K562 (cell line): ENCODE results near the gene ANO9. TPM values are rescaled to one million over a fixed set of nuclear protein-coding genes. Genes with fewer than 3 reads are reported as not detected.

Experiments used
- CBX3 ChIP-seq, 2 experiments: IDR thresholded peaks; 1 replicate in 1 of 2; 2 replicates in 1 of 2; pipeline ENCODE4 v1.6.1; 2012; ENCODE audit warnings: inconsistent platforms in 2 of 2, low read length in 2 of 2, borderline replicate concordance in 1 of 2, control low read depth in 1 of 2
- EP300 ChIP-seq: IDR thresholded peaks from 2 replicates; pipeline ENCODE4 v1.6.1; 2012; ENCODE audit warnings: low read length, improper control_type of control experiment
- ETS2 ChIP-seq: IDR thresholded peaks from 2 replicates; pipeline ENCODE4 v1.6.1; 2016; ENCODE audit warnings: borderline replicate concordance, missing genetic modification characterization, mild to moderate bottlenecking, moderate library complexity, missing compliant biosample characterization; ENCODE audit not compliant: poor library complexity, severe bottlenecking
- HDAC2 ChIP-seq: fragments of 450-650 bp; IDR thresholded peaks from 2 replicates; pipeline ENCODE4 v1.6.1; 2016; ENCODE audit warnings: mild to moderate bottlenecking
- HDGF ChIP-seq: fragments of 450-650 bp; IDR thresholded peaks from 2 replicates; pipeline ENCODE4 v1.6.1; 2016
- MCM3 ChIP-seq: fragments of 450-650 bp; IDR thresholded peaks from 2 replicates; pipeline ENCODE4 v1.6.1; 2016
- MCM7 ChIP-seq, 2 experiments: fragments of 450-650 bp; IDR thresholded peaks; 2 replicates each; pipeline ENCODE4 v1.6.1; 2016 to 2018
- MEF2A ChIP-seq: IDR thresholded peaks from 2 replicates; pipeline ENCODE4 v1.6.1; 2011; ENCODE audit warnings: low read depth, mild to moderate bottlenecking, low read length, moderate library complexity; ENCODE audit not compliant: control insufficient read depth
- NR1H2 ChIP-seq: sonication (generic); formaldehyde crosslinking; IDR thresholded peaks from 2 replicates; pipeline ENCODE4 v1.4.0; 2020; ENCODE audit warnings: mild to moderate bottlenecking, missing genetic modification reagents
- NR2C2 ChIP-seq, 2 experiments: fragments of 200-800 bp in 1 of 2; sonication (Bioruptor generic) in 1 of 2; sonication (generic) in 1 of 2; formaldehyde crosslinking in 1 of 2; IDR thresholded peaks; 2 replicates each; pipeline versions ENCODE4 v1.6.1 to v1.8.0; 2016 to 2022; ENCODE audit warnings: mild to moderate bottlenecking in 1 of 2, missing compliant biosample characterization in 1 of 2, missing genetic modification characterization in 1 of 2, missing genetic modification reagents in 1 of 2
- PHTF2 ChIP-seq: fragments of 250-450 bp; sonication (Bioruptor Pico); IDR thresholded peaks from 2 replicates; pipeline ENCODE4 v1.5.0; 2021; ENCODE audit warnings: mild to moderate bottlenecking
- POLR2G ChIP-seq: fragments of 200-400 bp; formaldehyde crosslinking; IDR thresholded peaks from 2 replicates; pipeline ENCODE4 v1.6.1; 2017; ENCODE audit warnings: low read depth, mild to moderate bottlenecking, antibody characterized with exemption, low read length, moderate library complexity
- RBM39 ChIP-seq: fragments of 200-400 bp; formaldehyde crosslinking; optimal IDR thresholded peaks from 2 replicates; pipeline ENCODE3; 2018; ENCODE audit warnings: low read depth, low read length
- SMC3 ChIP-seq: conservative IDR thresholded peaks from 2 replicates; pipeline ENCODE4 v1.6.1; 2011; ENCODE audit warnings: low read depth, low read length, improper control_type of control experiment; ENCODE audit not compliant: insufficient read depth
- TOE1 ChIP-seq, 2 experiments: fragments of 450-650 bp in 1 of 2; sonication (generic) in 1 of 2; formaldehyde crosslinking in 1 of 2; IDR thresholded peaks; 2 replicates each; pipeline versions ENCODE4 v1.7.1 to v1.8.0; 2016 to 2022; ENCODE audit warnings: borderline replicate concordance in 2 of 2, mild to moderate bottlenecking in 2 of 2, antibody characterized with exemption in 1 of 2, inconsistent platforms in 1 of 2, low read depth in 1 of 2, missing genetic modification reagents in 1 of 2, moderate library complexity in 1 of 2
- polyA plus RNA-seq, 8 experiments: library from polyadenylated mRNA; depleted of rRNA in 4 of 8; stranded (reverse) in 5 of 8; unstranded in 3 of 8; fragments of >200 nt; fragmentation: Nextera tagmentation in 2 of 8; fragmentation: Illumina TruSeq in 1 of 8; extraction: Ambion mirVana in 2 of 8; extraction: Trizol in 1 of 8; gene quantifications; 2 replicates each; pipeline versions ENCODE4 v1.2.1 to v1.2.3, GENCODE V29; 2011 to 2014; ENCODE audit warnings: inconsistent platforms in 1 of 8, missing spikeins in 1 of 8
- total RNA-seq, 7 experiments: library from RNA; depleted of rRNA in 6 of 7; stranded (reverse); fragments of >200 nt in 6 of 7; fragmentation: Illumina TruSeq in 2 of 7; extraction: Trizol in 2 of 7; gene quantifications; 2 replicates each; pipeline versions ENCODE4 v1.2.1 to v1.2.3, GENCODE V29; 2011 to 2021; ENCODE audit warnings: low replicate concordance in 1 of 7
- TF ChIP-seq, protein P1 (sequence below): sonication (generic); formaldehyde crosslinking; IDR thresholded peaks from 2 replicates; pipeline ENCODE4 v1.8.1; 2022; ENCODE audit warnings: missing genetic modification reagents
- TF ChIP-seq, protein P2 (sequence below): fragments of 250-450 bp; sonication (Bioruptor Pico); IDR thresholded peaks from 2 replicates; pipeline ENCODE4 v1.5.0; 2020; ENCODE audit warnings: mild to moderate bottlenecking, borderline replicate concordance
- TF ChIP-seq, protein P3 (sequence below): sonication (generic); formaldehyde crosslinking; IDR thresholded peaks from 2 replicates; pipeline ENCODE4 v1.8.1; 2023; ENCODE audit warnings: mild to moderate bottlenecking, missing genetic modification reagents
- TF ChIP-seq, protein P4 (sequence below): fragments of 450-650 bp; formaldehyde crosslinking; IDR thresholded peaks from 2 replicates; pipeline ENCODE4 v1.4.0; 2022; ENCODE audit warnings: missing genetic modification characterization
- TF ChIP-seq, protein P5 (sequence below): fragments of 250-450 bp; sonication (Bioruptor Pico); IDR thresholded peaks from 2 replicates; pipeline ENCODE4 v1.8.0; 2021; ENCODE audit warnings: moderate library complexity, mild to moderate bottlenecking, inconsistent platforms

The ANO9 gene
- total and polyA plus RNA-seq, 9 of the 15 experiments (the other 6 are each of a cell fraction or from before 2014, with no cell fraction given) = 0.20 to 14.5 (median 4.5) TPM

DNA sequence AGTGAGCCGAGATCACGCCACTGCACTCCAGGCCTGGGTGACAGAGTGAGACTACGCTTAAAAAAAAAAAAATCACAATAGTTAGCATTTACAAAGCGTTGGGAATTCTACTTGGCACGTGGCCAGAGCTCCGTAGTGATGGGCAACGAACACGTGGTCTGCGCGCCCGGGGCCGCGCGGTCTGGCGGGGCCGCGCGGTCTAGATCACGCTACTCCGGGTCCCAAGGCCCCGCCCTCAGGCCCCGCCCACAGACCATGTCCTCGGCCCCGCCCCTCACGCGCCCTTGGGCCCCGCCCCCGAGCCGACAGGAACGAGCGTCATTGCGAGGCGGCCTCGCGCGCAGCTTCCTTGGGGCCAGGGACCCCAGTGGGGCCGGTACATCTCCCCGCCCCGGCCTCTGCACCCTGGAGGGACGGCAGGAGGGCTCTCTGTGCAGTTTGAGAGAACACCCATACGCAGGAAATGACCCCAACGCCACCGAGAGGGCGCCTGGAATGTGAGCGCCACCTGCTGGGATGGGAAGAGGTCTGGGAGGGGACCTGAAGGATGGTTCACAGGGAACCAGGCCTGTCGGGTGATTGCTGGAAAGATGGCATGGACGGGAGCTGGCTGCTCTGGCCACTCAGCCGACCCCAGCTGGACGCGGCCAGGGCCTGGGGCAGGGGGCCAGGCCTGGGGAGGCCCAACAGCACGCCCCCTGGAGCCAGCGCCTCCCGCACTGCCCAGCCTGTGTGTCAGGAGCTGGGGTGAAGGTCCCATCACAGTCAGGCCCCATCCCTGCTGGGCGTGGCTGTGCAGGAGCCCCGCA, 6.3 kb upstream of the ANO9 start (continued):
- TF ChIP-seq ETS2 (tag) (no peak), NR1H2 (CRISPR knock-in tag) (no peak), PHTF2 (CRISPR knock-in tag) (no peak), HDGF (0 out of 2 replicates have a peak, but pooled peaks have one; percentile 37), HDAC2 (peak; percentile 73), EP300 (no peak), MCM3 (no peak), POLR2G (peak; percentile 86), RBM39 (no peak), SMC3 (peak; percentile 84), MEF2A (no peak), MCM7 (IDR thresholded peaks at IDR 0.05) (no peak), TOE1 (IDR thresholded peaks at IDR 0.05; ENCODE audit: borderline replicate concordance) (peak; percentile 38; the same call in 1 of the 2 replicates), TOE1 (CRISPR knock-in tag; IDR thresholded peaks at IDR 0.05; ENCODE audit: borderline replicate concordance, low read depth) (no peak), NR2C2 (CRISPR knock-in tag; IDR thresholded peaks at IDR 0.05) (no peak), NR2C2 (tag; IDR thresholded peaks at IDR 0.05) (peak; percentile 89), CBX3 (IDR thresholded peaks at IDR 0.05; ENCODE audit: borderline replicate concordance in 1 of 2, low read length in 2 of 2) (no peak)
- TF ChIP-seq, protein P1, sequence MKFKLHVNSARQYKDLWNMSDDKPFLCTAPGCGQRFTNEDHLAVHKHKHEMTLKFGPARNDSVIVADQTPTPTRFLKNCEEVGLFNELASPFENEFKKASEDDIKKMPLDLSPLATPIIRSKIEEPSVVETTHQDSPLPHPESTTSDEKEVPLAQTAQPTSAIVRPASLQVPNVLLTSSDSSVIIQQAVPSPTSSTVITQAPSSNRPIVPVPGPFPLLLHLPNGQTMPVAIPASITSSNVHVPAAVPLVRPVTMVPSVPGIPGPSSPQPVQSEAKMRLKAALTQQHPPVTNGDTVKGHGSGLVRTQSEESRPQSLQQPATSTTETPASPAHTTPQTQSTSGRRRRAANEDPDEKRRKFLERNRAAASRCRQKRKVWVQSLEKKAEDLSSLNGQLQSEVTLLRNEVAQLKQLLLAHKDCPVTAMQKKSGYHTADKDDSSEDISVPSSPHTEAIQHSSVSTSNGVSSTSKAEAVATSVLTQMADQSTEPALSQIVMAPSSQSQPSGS = no peak
- TF ChIP-seq, protein P2, sequence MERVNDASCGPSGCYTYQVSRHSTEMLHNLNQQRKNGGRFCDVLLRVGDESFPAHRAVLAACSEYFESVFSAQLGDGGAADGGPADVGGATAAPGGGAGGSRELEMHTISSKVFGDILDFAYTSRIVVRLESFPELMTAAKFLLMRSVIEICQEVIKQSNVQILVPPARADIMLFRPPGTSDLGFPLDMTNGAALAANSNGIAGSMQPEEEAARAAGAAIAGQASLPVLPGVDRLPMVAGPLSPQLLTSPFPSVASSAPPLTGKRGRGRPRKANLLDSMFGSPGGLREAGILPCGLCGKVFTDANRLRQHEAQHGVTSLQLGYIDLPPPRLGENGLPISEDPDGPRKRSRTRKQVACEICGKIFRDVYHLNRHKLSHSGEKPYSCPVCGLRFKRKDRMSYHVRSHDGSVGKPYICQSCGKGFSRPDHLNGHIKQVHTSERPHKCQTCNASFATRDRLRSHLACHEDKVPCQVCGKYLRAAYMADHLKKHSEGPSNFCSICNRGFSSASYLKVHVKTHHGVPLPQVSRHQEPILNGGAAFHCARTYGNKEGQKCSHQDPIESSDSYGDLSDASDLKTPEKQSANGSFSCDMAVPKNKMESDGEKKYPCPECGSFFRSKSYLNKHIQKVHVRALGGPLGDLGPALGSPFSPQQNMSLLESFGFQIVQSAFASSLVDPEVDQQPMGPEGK (CRISPR knock-in tag) = no peak
- TF ChIP-seq, protein P3, sequence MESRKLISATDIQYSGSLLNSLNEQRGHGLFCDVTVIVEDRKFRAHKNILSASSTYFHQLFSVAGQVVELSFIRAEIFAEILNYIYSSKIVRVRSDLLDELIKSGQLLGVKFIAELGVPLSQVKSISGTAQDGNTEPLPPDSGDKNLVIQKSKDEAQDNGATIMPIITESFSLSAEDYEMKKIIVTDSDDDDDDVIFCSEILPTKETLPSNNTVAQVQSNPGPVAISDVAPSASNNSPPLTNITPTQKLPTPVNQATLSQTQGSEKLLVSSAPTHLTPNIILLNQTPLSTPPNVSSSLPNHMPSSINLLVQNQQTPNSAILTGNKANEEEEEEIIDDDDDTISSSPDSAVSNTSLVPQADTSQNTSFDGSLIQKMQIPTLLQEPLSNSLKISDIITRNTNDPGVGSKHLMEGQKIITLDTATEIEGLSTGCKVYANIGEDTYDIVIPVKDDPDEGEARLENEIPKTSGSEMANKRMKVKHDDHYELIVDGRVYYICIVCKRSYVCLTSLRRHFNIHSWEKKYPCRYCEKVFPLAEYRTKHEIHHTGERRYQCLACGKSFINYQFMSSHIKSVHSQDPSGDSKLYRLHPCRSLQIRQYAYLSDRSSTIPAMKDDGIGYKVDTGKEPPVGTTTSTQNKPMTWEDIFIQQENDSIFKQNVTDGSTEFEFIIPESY (CRISPR knock-in tag) = peak; percentile 90
- TF ChIP-seq, protein P4, sequence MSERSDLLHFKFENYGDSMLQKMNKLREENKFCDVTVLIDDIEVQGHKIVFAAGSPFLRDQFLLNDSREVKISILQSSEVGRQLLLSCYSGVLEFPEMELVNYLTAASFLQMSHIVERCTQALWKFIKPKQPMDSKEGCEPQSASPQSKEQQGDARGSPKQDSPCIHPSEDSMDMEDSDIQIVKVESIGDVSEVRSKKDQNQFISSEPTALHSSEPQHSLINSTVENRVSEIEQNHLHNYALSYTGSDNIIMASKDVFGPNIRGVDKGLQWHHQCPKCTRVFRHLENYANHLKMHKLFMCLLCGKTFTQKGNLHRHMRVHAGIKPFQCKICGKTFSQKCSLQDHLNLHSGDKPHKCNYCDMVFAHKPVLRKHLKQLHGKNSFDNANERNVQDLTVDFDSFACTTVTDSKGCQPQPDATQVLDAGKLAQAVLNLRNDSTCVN (CRISPR knock-in tag) = no peak
- TF ChIP-seq, protein P5, sequence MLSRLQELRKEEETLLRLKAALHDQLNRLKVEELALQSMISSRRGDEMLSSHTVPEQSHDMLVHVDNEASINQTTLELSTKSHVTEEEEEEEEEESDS (CRISPR knock-in tag) = no peak
